GM12878 (cell line): Measurements from ENCODE around the gene CREB3. TPM values are rescaled to one million over a fixed set of nuclear protein-coding genes. Genes with fewer than 3 reads are reported as not detected.

ENCODE experiments used
- ATAC-seq: fragments of 200-7000 bp; cut with Tn5 transposase; 3 replicates; pipeline ENCODE4 v1.9.1; 2020; ENCODE audit warnings: mild to moderate bottlenecking, moderate library complexity
- BruUV-seq: library from RNA; stranded (reverse); fragments of 400-500 nt; replicated peaks from 2 replicates; lab custom pipeline; 2021; lab: Mats Ljungman, UMichigan
- CTCF ChIA-PET: fragments of 300-600 bp; sonication (Branson Sonifier 250); formaldehyde crosslinking; extraction: SDS; loops from one replicate; lab custom pipeline; 2021; ENCODE audit warnings: inconsistent platforms; lab: Yijun Ruan, JAX
- POLR2A ChIA-PET: fragments of 350-600 bp; formaldehyde crosslinking; extraction: SDS; loops from one replicate; lab custom pipeline; 2021; ENCODE audit warnings: inconsistent platforms; lab: Charles Lee
- RAD21 ChIA-PET: fragments of 300-600 bp; sonication (Branson Sonifier 250); formaldehyde crosslinking; loops from one replicate; lab custom pipeline; 2023; ENCODE audit warnings: antibody characterized with exemption; ENCODE audit not compliant: unreplicated experiment; lab: Charles Lee
- SMC1A ChIA-PET: fragments of 300-600 bp; sonication (Branson Sonifier 250); formaldehyde crosslinking; loops from one replicate; lab custom pipeline; 2023; ENCODE audit not compliant: unreplicated experiment, uncharacterized antibody; lab: Charles Lee
- DNase-seq: peaks from one replicate; pipeline ENCODE4 v3.0.0-alpha.2; 2011; ENCODE audit warnings: low read depth, low spot score
- FAIRE-seq: peaks from 3 replicates; lab custom pipeline; 2011; peaks lifted over from hg19 to GRCh38; lab: Jason Lieb, UNC
- H2AFZ ChIP-seq: 2 replicates; pipeline ENCODE4 v1.6.0; 2011; ENCODE audit warnings: low read depth, low read length, control low read depth; ENCODE audit not compliant: control insufficient read depth
- H3K27ac ChIP-seq: 2 replicates; pipeline ENCODE4 v1.5.1; 2011; ENCODE audit warnings: control low read depth; ENCODE audit not compliant: control insufficient read depth, insufficient read depth
- H3K27me3 ChIP-seq, 2 experiments: replicated peaks in 1 of 2; 2 replicates each; pipeline versions ENCODE4 v1.6.0 to v1.6.1; 2011; ENCODE audit warnings: low read length in 1 of 2; ENCODE audit not compliant: control insufficient read depth in 2 of 2, insufficient read depth in 2 of 2
- H3K36me3 ChIP-seq, 2 experiments: 2 replicates each; pipeline ENCODE4 v1.5.1; 2011; ENCODE audit warnings: low read length in 1 of 2; ENCODE audit not compliant: control insufficient read depth in 2 of 2, insufficient read depth in 2 of 2
- H3K4me1 ChIP-seq: 2 replicates; pipeline ENCODE4 v1.6.1; 2011; ENCODE audit warnings: mild to moderate bottlenecking, low read length, moderate library complexity, mixed read lengths; ENCODE audit not compliant: control insufficient read depth, insufficient read depth
- H3K4me2 ChIP-seq: 2 replicates; pipeline ENCODE4 v1.6.0; 2011; ENCODE audit warnings: control low read depth; ENCODE audit not compliant: control insufficient read depth, insufficient read depth
- H3K4me3 ChIP-seq: fragments of 200-600 bp; sonication (generic); 2 replicates; pipeline ENCODE4 v1.5.1; 2016
- H3K79me2 ChIP-seq: 2 replicates; pipeline ENCODE4 v1.6.0; 2011; ENCODE audit warnings: low read length; ENCODE audit not compliant: control insufficient read depth, insufficient read depth
- H3K9ac ChIP-seq: 2 replicates; pipeline ENCODE4 v1.8.0; 2011; ENCODE audit warnings: low read length, control low read depth, mixed read lengths; ENCODE audit not compliant: control insufficient read depth, insufficient read depth
- H3K9me3 ChIP-seq: replicated peaks from 3 replicates; pipeline ENCODE4 v1.5.1; 2011; ENCODE audit warnings: mild to moderate bottlenecking, low read length; ENCODE audit not compliant: control insufficient read depth, insufficient read depth
- H4K20me1 ChIP-seq: 2 replicates; pipeline ENCODE4 v1.6.0; 2011; ENCODE audit not compliant: control insufficient read depth, insufficient read depth
- SPI1 ChIP-seq: IDR thresholded peaks from 2 replicates; pipeline ENCODE4 v1.6.1; 2011; ENCODE audit warnings: low read depth, mild to moderate bottlenecking, low read length, moderate library complexity, borderline replicate concordance; ENCODE audit not compliant: insufficient read depth
- ZNF384 ChIP-seq: IDR thresholded peaks from 2 replicates; pipeline ENCODE4 v1.6.1; 2012; ENCODE audit warnings: low read depth, mild to moderate bottlenecking, low read length, improper control_type of control experiment, borderline replicate concordance
- WGBS: methylation state at CpG from one replicate; pipeline ENCODE4 v1.1.6; 2016; ENCODE audit warnings: low lambda C conversion rate; ENCODE audit not compliant: insufficient replicate concordance, insufficient coverage; ENCODE audit errors: missing lambda C conversion rate; 5-methylcytosine and 5-hydroxymethylcytosine counted together
- in situ Hi-C: fragments of 300-500 bp; cut with MboI; formaldehyde crosslinking; loops from 9 replicates; pipeline ENCODE4 v1.14.3; 2018; ENCODE audit warnings: mixed read lengths
- intact Hi-C: fragments of 100-400 bp; cut with micrococcal nuclease; formaldehyde crosslinking; loops from one replicate; pipeline ENCODE4 v1.14.2; 2022; ENCODE audit not compliant: unreplicated experiment
- polyA plus RNA-seq, 11 experiments: library from polyadenylated mRNA; depleted of rRNA in 4 of 11; unstranded in 6 of 11; stranded (reverse) in 5 of 11; fragments of >200 nt; fragmentation: Nextera tagmentation in 4 of 11; fragmentation: Illumina TruSeq in 1 of 11; extraction: Ambion mirVana in 4 of 11; extraction: Trizol in 1 of 11; gene quantifications; 1 replicate in 1 of 11; 2 replicates in 10 of 11; pipeline versions ENCODE4 v1.2.1 to v1.2.3, GENCODE V29; 2011 to 2016; ENCODE audit warnings: inconsistent platforms in 2 of 11, missing spikeins in 2 of 11, low read depth in 1 of 11
- total RNA-seq, 4 experiments: library from RNA; depleted of rRNA in 3 of 4; stranded (reverse); fragments of >200 nt in 3 of 4; fragmentation: Illumina TruSeq in 1 of 4; extraction: Trizol in 1 of 4; gene quantifications; 2 replicates each; pipeline versions ENCODE4 v1.2.1 to v1.2.3, GENCODE V29; 2013 to 2021

Gene CREB3
- total and polyA plus RNA-seq, 10 of the 15 experiments (the other 5 are each of a cell fraction or from before 2014, with no cell fraction given): 9.8 to 38.9 (median 19.8) TPM

- POLR2A ChIA-PET: interaction anchor here (0.6 to 1.4 kb wide), 4 partner anchors 7 to 60 kb away, joined by 3 to 6 read pairs (median 4); partner anchors contain the start of genes GBA2 and RGP1
- Histone ChIP-seq H3K4me1 (peaks cover 3% of the 10 kb centered on the region; the same call in 1 of the 2 replicates), H3K27ac (no peak overlapping the region), H2AFZ (no peak overlapping the region), H3K9ac (peak overlapping the region; percentile 14; the same call in 1 of the 2 replicates), H3K27me3 (no peaks in the 10 kb centered on the region; a peak in 1 of 4 replicates), H3K79me2 (no peaks in the 10 kb centered on the region; the same call in 1 of the 2 replicates), H3K4me2 (peak overlapping the region; percentile 90), H3K36me3 (no peaks in the 10 kb centered on the region)
- DNase-seq: no peak
- RAD21 ChIA-PET: interaction anchor here (0.7 kb wide), 1 partner anchor 24 kb away, joined by 3 read pairs; the partner anchor contains the start of gene ARHGEF39
- TSS peak; percentile 57 for BruUV-seq
- SMC1A ChIA-PET: interaction anchor here (0.8 to 2.0 kb wide), 3 partner anchors 8 to 20 kb away, joined by 3 to 7 read pairs (median 5); no protein-coding TSS in a partner anchor
- peak; percentile 11; the same call in 1 of the 3 replicates for ATAC-seq
- CTCF ChIA-PET: interaction anchor here (1.0 to 15.2 kb wide), 6 partner anchors 8 to 137 kb away, joined by 3 to 227 read pairs (median 5); partner anchors contain the start of genes ARHGEF39, CCDC107 and RMRP
- in situ Hi-C loops: no loop called here
- TF ChIP-seq SPI1 (0 out of 2 replicates have a peak, but pooled peaks have one; percentile 5), ZNF384 (no peak)
- TF ChIP-seq, all 136 proteins: peak for 1
- intact Hi-C loops: no loop called here
- Histone ChIP-seq H3K4me3 (peak overlapping the region; percentile 36; the same call in 1 of the 2 replicates), H3K9me3 (no peaks in the 10 kb centered on the region), H4K20me1 (no peaks in the 10 kb centered on the region)
- WGBS: 70% methylated on average over 12 of the region's 12 CpGs
- no peak for FAIRE-seq
These were observed 43.6 kb upstream of the CREB3 start for GRCh38 chr9:35688558-35689541.
